HG03432 (cell line): Measurements from ENCODE around the gene TFPI2.

Source experiments
- ATAC-seq: cut with Tn5 transposase; IDR thresholded peaks from one replicate; pipeline ENCODE4 v1.9.1; 2021; ENCODE audit warnings: mild to moderate bottlenecking, moderate library complexity; ENCODE audit not compliant: unreplicated experiment

The TFPI2 gene

DNA sequence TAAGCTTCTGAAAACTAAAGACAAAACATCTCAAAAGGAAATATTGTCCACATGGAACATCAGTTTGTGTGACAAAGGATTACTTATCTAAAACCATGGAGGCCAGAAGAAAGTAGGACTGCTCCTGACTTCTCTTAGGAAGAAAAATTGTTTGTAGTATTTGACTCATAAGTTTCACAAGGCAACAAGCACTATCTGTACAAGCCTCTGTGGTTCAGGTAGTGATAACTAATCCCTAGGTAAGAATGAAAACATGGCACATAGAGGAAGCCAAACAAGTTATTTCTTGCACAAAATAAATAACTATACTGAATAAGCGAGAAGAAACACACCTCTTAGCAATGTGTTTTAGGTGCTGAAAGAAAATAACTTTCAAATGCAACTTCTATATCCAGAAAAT is 30.3 kb downstream of the TFPI2 start:
- ATAC-seq = no peak

DNA sequence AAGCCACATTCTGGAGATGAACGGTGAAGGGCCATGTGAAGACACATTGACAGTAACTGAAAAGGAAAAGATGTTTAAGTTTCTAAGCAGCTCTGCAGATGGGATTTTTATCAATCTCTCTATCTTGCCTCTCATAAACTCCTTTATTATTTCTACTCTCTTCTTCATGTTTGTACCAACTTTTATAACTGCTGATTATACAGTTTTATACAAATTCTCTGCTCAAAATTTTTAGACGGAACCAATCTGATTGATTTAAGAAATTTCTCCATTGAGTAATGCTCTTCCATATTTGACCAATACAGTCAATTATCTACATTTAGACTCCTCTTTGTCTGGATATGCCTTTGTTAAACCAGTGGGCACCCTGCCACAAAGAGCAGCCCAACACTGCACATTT is 31.7 kb downstream of the TFPI2 start:
- ATAC-seq = no peak

DNA sequence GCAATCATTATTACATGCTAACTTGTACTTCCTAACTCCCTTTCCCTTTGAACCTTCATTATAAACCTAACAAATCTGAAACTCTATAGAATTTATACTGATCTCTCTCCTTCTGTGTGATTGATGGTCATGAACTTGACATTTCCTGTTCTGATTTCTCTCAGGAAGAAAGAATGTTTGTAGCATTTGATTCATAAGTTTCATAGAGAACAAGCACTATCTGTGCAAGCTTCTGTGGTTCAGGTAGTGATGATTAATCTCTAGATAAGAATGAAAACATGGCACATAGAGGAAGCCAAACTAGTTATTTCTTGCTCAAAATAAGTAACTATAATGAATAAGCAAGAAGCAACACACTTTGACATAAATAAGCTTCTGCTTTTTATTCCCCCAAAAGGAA is 34.2 kb downstream of the TFPI2 start:
- ATAC-seq = peak; percentile 88

DNA sequence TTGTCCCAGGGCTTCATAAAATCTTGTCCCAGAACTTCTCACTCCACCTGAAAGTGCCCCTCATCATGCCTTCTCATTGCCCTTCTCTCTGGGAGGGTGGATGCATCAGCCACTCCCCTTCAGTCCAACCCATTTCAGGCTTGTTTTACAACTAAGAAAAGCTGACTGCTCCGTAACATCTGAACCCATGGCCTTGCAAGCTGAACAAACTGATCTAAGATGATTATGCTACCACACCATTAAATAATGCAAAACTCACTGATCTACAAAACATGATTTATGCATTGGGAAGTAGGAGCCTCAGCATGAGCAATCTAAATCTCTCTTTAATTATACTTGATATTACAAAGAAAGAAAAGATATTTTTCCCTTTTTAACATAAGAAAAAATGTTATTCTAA is 34.8 kb downstream of the TFPI2 start:
- no peak for ATAC-seq

DNA sequence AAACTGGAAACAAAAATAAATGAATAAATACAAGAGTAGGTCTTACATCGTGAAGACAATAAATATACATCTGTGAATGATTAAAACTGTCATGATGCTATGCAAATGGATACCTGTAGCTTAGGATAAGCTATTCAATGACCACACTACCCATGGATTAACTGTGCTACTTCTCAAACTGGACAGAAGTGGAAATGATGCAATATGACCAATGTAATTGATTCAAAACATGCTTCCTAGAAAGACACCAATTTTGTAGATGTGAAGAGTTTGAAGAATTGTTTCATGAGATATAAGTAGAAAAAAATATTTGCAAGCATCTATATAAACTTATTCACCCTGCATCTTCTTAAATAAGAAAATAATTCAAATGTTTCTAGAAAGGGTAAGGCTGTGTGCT is 36.1 kb downstream of the TFPI2 start:
- ATAC-seq = no peak

DNA sequence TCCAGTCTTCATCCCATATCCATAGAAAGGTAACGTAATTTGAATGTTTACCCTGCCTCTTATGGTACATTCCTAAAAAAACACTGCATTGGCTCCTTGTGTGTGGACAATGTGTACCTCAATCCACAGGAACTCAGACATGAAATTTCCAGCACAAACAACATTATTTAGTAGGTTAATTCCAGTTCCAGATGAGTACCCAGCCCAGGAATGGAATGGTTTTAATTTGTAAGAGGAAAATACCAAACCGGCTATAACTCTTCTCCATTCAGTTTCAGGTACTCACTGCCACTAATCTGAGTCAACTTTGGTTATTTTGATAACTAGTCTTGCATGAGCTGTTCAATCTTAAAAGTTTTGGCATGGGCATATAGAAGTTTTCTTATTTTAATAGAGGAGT is 39.0 kb downstream of the TFPI2 start:
- ATAC-seq = no peak

DNA sequence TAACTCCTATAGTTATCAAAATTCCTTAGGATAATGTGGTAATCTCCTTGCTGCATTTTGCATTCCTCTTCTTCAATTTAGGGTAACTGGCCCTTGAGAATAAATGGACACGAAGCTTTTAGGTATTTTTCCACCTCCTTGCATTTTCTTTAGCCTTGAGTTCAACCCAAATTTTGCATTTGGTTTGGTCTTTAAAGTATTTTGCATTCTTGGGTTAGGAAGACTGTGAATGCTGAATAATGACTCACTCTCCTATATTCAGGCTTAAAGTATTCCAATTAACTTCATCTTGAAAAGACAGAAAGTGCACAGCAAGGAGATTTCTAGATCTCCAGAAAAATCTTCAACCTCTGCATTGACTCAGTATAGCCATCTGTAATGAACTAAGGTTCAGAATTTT is 47.3 kb downstream of the TFPI2 start:
- ATAC-seq = no peak

DNA sequence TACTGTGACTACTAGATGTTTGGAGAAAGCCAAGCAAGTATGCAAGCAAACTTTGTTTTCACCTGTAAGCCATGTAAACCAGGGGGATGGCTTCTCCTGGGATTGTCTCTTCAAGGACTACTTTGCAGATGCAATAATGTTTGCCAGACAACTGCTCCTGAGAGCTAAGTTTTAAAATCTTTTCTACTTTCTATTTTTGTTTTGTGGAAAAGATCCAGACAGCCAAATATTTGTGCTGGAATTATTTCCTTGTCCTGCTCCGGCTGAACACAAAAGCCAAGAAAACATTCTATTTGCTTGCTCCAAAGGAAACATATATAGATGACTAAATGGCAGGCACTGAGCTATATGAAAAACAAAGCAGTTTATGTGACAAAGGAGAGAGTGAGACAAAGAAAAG is 51.6 kb downstream of the TFPI2 start:
- no peak for ATAC-seq

DNA sequence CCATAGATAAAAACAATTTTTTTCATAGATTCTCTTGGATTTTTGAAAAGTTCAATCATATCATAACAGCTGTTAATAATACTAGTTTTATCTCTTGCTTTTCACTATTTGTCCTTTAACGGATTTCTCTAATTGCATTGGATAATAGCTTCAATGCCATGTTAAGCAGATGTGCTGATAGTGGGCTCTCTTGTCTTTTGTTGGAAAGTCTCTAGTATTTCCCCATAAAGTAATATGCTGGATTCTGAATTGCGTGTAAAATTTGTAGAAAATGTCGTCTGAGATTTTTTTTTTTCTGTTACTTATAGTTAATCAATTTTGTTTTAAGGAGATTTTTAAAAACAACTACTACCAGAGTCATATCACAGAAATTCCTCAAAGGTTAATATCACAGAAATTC is 53.3 kb downstream of the TFPI2 start:
- no peak for ATAC-seq

DNA sequence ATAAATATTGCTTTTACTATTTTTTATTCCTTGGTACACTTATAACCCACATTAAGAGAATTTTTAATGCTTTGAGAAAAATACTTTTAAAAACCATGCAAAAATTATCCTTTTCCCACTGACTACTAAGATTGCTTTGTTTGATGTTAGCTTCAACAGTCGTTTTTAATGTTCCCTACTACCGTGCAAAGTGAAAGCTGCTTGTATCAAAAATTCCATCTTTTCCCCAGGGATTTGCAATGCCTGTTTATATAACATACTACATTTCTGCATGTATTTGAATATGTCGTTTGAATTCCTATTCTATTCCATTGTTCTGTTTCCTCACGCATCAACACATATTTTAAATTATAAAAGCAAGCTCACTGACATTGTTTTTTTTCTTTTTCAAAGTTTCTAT is 54.4 kb downstream of the TFPI2 start:
- no peak for ATAC-seq

DNA sequence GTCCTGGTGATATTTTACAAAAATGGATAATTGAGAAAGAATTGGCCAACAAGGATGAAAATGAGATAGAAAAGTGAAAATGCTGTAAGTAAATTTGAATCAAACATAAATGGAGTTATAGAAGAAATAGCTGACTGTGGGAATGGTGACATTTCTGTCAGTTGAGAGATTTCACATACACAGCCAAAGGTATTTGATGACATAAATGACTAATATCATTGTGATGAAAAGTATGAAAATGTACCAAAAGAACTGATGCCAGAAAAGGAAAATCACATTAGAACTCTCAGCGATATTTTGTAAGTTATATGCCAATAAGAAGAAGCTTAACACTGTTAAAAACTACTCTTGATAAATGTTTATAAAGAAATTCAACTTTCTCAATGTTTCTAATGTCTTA is 54.9 kb downstream of the TFPI2 start:
- ATAC-seq = no peak
